T-helper 1 cell treated with Interleukin-12 subunit alpha and Interleukin-12 subunit beta and Interleukin-4 antibody, amounts not matched to agents 30 μg/mL and 1 μg/mL, for 36 hours (primary cell): ENCODE data around the gene C14orf180.

Experiments used
- H3K27ac Mint-ChIP-seq: one replicate; pipeline ENCODE4 v1.8.0; 2021; ENCODE audit warnings: mild to moderate bottlenecking, mixed read lengths
- H3K27me3 Mint-ChIP-seq: one replicate; pipeline ENCODE4 v1.8.0; 2021; ENCODE audit warnings: low read depth, mixed read lengths
- H3K36me3 Mint-ChIP-seq: one replicate; pipeline ENCODE4 v1.8.0; 2021; ENCODE audit warnings: low read depth, mixed read lengths
- H3K4me1 Mint-ChIP-seq: one replicate; pipeline ENCODE4 v1.8.0; 2021; ENCODE audit warnings: low read depth, mixed read lengths
- H3K4me3 Mint-ChIP-seq: one replicate; pipeline ENCODE4 v1.8.0; 2021; ENCODE audit warnings: mild to moderate bottlenecking, moderate library complexity, mixed read lengths
- H3K9me3 Mint-ChIP-seq: one replicate; pipeline ENCODE4 v1.8.0; 2021; ENCODE audit warnings: mixed read lengths

Gene C14orf180

GRCh38 chr14:104579507-104579906, at the start of gene C14orf180:
Gene C14orf180, plus strand, starts transcription at chr14:104579764. Its CDS starts 6,667 bp downstream, at chr14:104586431.
- no peak within 1 kb of the TSS for H3K27ac Mint-ChIP-seq
- H3K4me3 Mint-ChIP-seq = no peak within 1 kb of the TSS
- H3K9me3 Mint-ChIP-seq = no peaks in the 10 kb centered on the region

GRCh38 chr14:104530646-104531045, 48.9 kb upstream of the C14orf180 start:
- H3K27me3 Mint-ChIP-seq = no peaks in the 10 kb centered on the region
- H3K9me3 Mint-ChIP-seq = peaks cover 29% of the 10 kb centered on the region
- H3K4me3 Mint-ChIP-seq = no peak overlapping the region
- H3K36me3 Mint-ChIP-seq = peaks cover 7% of the 10 kb centered on the region
- no peak overlapping the region for H3K27ac Mint-ChIP-seq
- H3K4me1 Mint-ChIP-seq = no peaks in the 10 kb centered on the region

More at GRCh38 chr14:104579507-104579906, at the start of gene C14orf180:
- Mint-ChIP-seq H3K4me1 (no peaks in the 10 kb centered on the region), H3K27me3 (no peaks in the 10 kb centered on the region), H3K36me3 (no peaks in the 10 kb centered on the region)

GRCh38 chr14:104531421-104532190, 48.0 kb upstream of the C14orf180 start:
- Mint-ChIP-seq H3K9me3 (peaks cover 26% of the 10 kb centered on the region), H3K27ac (no peak overlapping the region), H3K36me3 (peaks cover 7% of the 10 kb centered on the region), H3K27me3 (no peaks in the 10 kb centered on the region), H3K4me3 (no peak overlapping the region), H3K4me1 (no peaks in the 10 kb centered on the region)

- Mint-ChIP-seq H3K36me3 (peaks cover 2% of the 10 kb centered on the region), H3K27me3 (no peaks in the 10 kb centered on the region), H3K27ac (no peak overlapping the region), H3K4me1 (no peaks in the 10 kb centered on the region), H3K4me3 (no peak overlapping the region), H3K9me3 (peaks cover 21% of the 10 kb centered on the region)
Measured at GRCh38 chr14:104532191-104532555, 47.4 kb upstream of the C14orf180 start.

- Mint-ChIP-seq H3K4me1 (no peaks in the 10 kb centered on the region), H3K36me3 (no peaks in the 10 kb centered on the region), H3K4me3 (no peak overlapping the region), H3K9me3 (peaks cover 7% of the 10 kb centered on the region), H3K27ac (no peak overlapping the region), H3K27me3 (no peaks in the 10 kb centered on the region)
Measured at GRCh38 chr14:104534036-104534435, 45.5 kb upstream of the C14orf180 start.

- peaks cover 2% of the 10 kb centered on the region for H3K27me3 Mint-ChIP-seq
- H3K9me3 Mint-ChIP-seq = peaks cover 7% of the 10 kb centered on the region
- H3K4me3 Mint-ChIP-seq = no peak overlapping the region
- H3K4me1 Mint-ChIP-seq = no peaks in the 10 kb centered on the region
- H3K36me3 Mint-ChIP-seq = no peaks in the 10 kb centered on the region
- no peak overlapping the region for H3K27ac Mint-ChIP-seq
Measured at GRCh38 chr14:104536942-104537612, 42.5 kb upstream of the C14orf180 start.

- Mint-ChIP-seq H3K9me3 (peaks cover 7% of the 10 kb centered on the region), H3K4me3 (no peak overlapping the region), H3K27ac (no peak overlapping the region), H3K27me3 (peaks cover 3% of the 10 kb centered on the region), H3K36me3 (no peaks in the 10 kb centered on the region), H3K4me1 (no peaks in the 10 kb centered on the region)
Measured at GRCh38 chr14:104537613-104537988, 42.0 kb upstream of the C14orf180 start.

- no peak overlapping the region for H3K27ac Mint-ChIP-seq
- no peaks in the 10 kb centered on the region for H3K36me3 Mint-ChIP-seq
- H3K4me3 Mint-ChIP-seq = no peak overlapping the region
- no peaks in the 10 kb centered on the region for H3K9me3 Mint-ChIP-seq
- peaks cover 3% of the 10 kb centered on the region for H3K27me3 Mint-ChIP-seq
- H3K4me1 Mint-ChIP-seq = no peaks in the 10 kb centered on the region
Measured at GRCh38 chr14:104541905-104542465, 37.6 kb upstream of the C14orf180 start.

- H3K4me3 Mint-ChIP-seq = no peak overlapping the region
- peaks cover 3% of the 10 kb centered on the region for H3K27me3 Mint-ChIP-seq
- no peaks in the 10 kb centered on the region for H3K9me3 Mint-ChIP-seq
- no peaks in the 10 kb centered on the region for H3K4me1 Mint-ChIP-seq
- no peak overlapping the region for H3K27ac Mint-ChIP-seq
- no peaks in the 10 kb centered on the region for H3K36me3 Mint-ChIP-seq
Measured at GRCh38 chr14:104542871-104543830, 36.4 kb upstream of the C14orf180 start.

- Mint-ChIP-seq H3K27ac (no peak overlapping the region), H3K27me3 (peaks cover 3% of the 10 kb centered on the region), H3K4me1 (no peaks in the 10 kb centered on the region), H3K9me3 (no peaks in the 10 kb centered on the region), H3K36me3 (no peaks in the 10 kb centered on the region), H3K4me3 (no peak overlapping the region)
Measured at GRCh38 chr14:104544362-104544961, 35.1 kb upstream of the C14orf180 start.

- Mint-ChIP-seq H3K36me3 (no peaks in the 10 kb centered on the region), H3K9me3 (no peaks in the 10 kb centered on the region), H3K27me3 (peaks cover 3% of the 10 kb centered on the region), H3K4me3 (no peak overlapping the region), H3K4me1 (no peaks in the 10 kb centered on the region), H3K27ac (no peak overlapping the region)
Measured at GRCh38 chr14:104545151-104545941, 34.2 kb upstream of the C14orf180 start.

GRCh38 chr14:104545942-104546501, 33.5 kb upstream of the C14orf180 start:
- Mint-ChIP-seq H3K36me3 (no peaks in the 10 kb centered on the region), H3K4me3 (no peak overlapping the region), H3K27ac (no peak overlapping the region), H3K27me3 (peaks cover 3% of the 10 kb centered on the region), H3K9me3 (no peaks in the 10 kb centered on the region), H3K4me1 (no peaks in the 10 kb centered on the region)
